ENCODE measurements around the gene THBS4. TPM values are rescaled to one million over a fixed set of nuclear protein-coding genes. Genes with fewer than 3 reads are reported as not detected.

Gene THBS4
- total and polyA plus RNA-seq, 4 donors = 0.08 to 0.28 (median 0.20) TPM

DNA sequence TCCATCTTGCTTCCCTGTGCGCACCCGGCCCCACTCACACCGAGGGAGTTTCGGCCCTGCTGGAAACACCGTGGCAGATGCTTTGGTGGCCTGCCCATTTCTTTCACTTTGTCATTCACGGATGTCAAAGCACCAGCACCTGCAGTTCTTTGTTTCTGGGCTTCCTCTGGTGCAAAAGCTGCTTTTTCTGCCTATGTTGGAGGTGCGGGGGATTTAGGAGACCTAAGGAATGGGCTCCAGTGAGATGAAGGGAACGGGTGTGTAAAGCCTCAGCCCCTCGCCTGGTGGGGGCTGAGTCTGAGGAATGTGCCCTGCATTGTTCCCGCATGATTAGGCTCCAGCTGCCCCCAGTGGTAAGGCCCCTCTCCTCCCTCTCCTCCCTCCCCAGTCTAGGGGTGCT is 62.3 kb downstream of the THBS4 start:
- Histone ChIP-seq H3K27me3 (ENCODE audit: control insufficient read depth in 4 of 4, insufficient read depth in 4 of 4, low read length in 3 of 4) (no peaks in the 10 kb centered on the region), H3K9ac (ENCODE audit: low read depth in 1 of 2, low read length in 2 of 2) (no peak overlapping the region), H3K4me3 (ENCODE audit: low read depth in 1 of 3, low read length in 3 of 3) (no peak overlapping the region), H3K36me3 (ENCODE audit: control insufficient read depth in 4 of 4, insufficient read depth in 3 of 4, low read depth in 1 of 4, low read length in 3 of 4) (no peaks in the 10 kb centered on the region), H3K9me3 (ENCODE audit: control insufficient read depth in 4 of 4, low read length in 3 of 4) (no peaks in the 10 kb centered on the region), H3K4me1 (ENCODE audit: control insufficient read depth in 4 of 4, insufficient read depth in 4 of 4, low read length in 3 of 4) (peaks cover 0 to 6% (median 0%) of the 10 kb centered on the region in 4 donors), H3K27ac (ENCODE audit: low read depth in 1 of 2, low read length in 2 of 2) (no peak overlapping the region)
- DNase-seq (ENCODE audit: low spot score) = no peak
- TF ChIP-seq, protein P1, sequence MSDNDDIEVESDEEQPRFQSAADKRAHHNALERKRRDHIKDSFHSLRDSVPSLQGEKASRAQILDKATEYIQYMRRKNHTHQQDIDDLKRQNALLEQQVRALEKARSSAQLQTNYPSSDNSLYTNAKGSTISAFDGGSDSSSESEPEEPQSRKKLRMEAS (IDR thresholded peaks at IDR 0.05) = no peak
- TF ChIP-seq FOXA2 (IDR thresholded peaks at IDR 0.05) (no peak), TAF1 (conservative IDR thresholded peaks at IDR 0.05) (no peak), FOXA1 (IDR thresholded peaks at IDR 0.05) (no peak), RAD21 (IDR thresholded peaks at IDR 0.05) (no peak), SP1 (IDR thresholded peaks at IDR 0.05) (no peak), HNF4G (IDR thresholded peaks at IDR 0.05) (no peak), HNF4A (conservative IDR thresholded peaks at IDR 0.05) (no peak)
- TF ChIP-seq, protein P2, sequence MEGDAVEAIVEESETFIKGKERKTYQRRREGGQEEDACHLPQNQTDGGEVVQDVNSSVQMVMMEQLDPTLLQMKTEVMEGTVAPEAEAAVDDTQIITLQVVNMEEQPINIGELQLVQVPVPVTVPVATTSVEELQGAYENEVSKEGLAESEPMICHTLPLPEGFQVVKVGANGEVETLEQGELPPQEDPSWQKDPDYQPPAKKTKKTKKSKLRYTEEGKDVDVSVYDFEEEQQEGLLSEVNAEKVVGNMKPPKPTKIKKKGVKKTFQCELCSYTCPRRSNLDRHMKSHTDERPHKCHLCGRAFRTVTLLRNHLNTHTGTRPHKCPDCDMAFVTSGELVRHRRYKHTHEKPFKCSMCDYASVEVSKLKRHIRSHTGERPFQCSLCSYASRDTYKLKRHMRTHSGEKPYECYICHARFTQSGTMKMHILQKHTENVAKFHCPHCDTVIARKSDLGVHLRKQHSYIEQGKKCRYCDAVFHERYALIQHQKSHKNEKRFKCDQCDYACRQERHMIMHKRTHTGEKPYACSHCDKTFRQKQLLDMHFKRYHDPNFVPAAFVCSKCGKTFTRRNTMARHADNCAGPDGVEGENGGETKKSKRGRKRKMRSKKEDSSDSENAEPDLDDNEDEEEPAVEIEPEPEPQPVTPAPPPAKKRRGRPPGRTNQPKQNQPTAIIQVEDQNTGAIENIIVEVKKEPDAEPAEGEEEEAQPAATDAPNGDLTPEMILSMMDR (IDR thresholded peaks at IDR 0.05; ENCODE audit: low read depth, low read length, missing input control) = no peak
- WGBS = 98% methylated on average over 10 of the region's 10 CpGs

DNA sequence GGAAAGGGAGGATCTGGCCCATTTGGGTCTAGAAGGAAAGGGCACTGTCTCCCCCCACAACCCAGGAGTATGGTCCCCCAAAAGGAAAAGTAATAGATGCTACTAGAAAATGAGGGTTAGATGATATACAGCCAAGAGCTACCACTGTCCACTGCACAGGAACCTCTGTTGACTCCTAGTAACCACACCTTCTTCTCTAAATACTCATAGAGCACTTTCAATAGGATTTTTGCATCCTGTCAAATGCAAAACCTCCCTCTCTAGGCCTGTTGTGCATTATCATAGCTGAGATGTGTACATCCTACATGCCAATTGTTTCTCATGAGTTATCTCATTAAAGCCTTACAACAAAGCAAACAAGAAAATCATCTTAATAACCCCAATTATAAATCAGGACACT is 66.8 kb downstream of the THBS4 start:
- no peak for DNase-seq (ENCODE audit: low spot score)
- H3K27ac ChIP-seq (ENCODE audit: low read depth in 1 of 2, low read length in 2 of 2) = no peak overlapping the region
- H3K27me3 ChIP-seq (ENCODE audit: control insufficient read depth in 4 of 4, insufficient read depth in 4 of 4, low read length in 3 of 4) = no peaks in the 10 kb centered on the region
- TF ChIP-seq RAD21 (IDR thresholded peaks at IDR 0.05) = no peak
- no peak for TF ChIP-seq GABPA (IDR thresholded peaks at IDR 0.05 in 1 of 2, conservative IDR thresholded peaks at IDR 0.05 in 1 of 2)
- TF ChIP-seq, protein P3, sequence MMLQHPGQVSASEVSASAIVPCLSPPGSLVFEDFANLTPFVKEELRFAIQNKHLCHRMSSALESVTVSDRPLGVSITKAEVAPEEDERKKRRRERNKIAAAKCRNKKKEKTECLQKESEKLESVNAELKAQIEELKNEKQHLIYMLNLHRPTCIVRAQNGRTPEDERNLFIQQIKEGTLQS (IDR thresholded peaks at IDR 0.05) = no peak
- TF ChIP-seq, protein P1 (IDR thresholded peaks at IDR 0.05) = no peak
- TF ChIP-seq, protein P4, sequence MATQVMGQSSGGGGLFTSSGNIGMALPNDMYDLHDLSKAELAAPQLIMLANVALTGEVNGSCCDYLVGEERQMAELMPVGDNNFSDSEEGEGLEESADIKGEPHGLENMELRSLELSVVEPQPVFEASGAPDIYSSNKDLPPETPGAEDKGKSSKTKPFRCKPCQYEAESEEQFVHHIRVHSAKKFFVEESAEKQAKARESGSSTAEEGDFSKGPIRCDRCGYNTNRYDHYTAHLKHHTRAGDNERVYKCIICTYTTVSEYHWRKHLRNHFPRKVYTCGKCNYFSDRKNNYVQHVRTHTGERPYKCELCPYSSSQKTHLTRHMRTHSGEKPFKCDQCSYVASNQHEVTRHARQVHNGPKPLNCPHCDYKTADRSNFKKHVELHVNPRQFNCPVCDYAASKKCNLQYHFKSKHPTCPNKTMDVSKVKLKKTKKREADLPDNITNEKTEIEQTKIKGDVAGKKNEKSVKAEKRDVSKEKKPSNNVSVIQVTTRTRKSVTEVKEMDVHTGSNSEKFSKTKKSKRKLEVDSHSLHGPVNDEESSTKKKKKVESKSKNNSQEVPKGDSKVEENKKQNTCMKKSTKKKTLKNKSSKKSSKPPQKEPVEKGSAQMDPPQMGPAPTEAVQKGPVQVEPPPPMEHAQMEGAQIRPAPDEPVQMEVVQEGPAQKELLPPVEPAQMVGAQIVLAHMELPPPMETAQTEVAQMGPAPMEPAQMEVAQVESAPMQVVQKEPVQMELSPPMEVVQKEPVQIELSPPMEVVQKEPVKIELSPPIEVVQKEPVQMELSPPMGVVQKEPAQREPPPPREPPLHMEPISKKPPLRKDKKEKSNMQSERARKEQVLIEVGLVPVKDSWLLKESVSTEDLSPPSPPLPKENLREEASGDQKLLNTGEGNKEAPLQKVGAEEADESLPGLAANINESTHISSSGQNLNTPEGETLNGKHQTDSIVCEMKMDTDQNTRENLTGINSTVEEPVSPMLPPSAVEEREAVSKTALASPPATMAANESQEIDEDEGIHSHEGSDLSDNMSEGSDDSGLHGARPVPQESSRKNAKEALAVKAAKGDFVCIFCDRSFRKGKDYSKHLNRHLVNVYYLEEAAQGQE (IDR thresholded peaks at IDR 0.05) = no peak
- no peak for TF ChIP-seq RXRA (IDR thresholded peaks at IDR 0.05)
- TF ChIP-seq, protein P2 (IDR thresholded peaks at IDR 0.05; ENCODE audit: low read depth, low read length, missing input control) = no peak
- TF ChIP-seq, protein P5, sequence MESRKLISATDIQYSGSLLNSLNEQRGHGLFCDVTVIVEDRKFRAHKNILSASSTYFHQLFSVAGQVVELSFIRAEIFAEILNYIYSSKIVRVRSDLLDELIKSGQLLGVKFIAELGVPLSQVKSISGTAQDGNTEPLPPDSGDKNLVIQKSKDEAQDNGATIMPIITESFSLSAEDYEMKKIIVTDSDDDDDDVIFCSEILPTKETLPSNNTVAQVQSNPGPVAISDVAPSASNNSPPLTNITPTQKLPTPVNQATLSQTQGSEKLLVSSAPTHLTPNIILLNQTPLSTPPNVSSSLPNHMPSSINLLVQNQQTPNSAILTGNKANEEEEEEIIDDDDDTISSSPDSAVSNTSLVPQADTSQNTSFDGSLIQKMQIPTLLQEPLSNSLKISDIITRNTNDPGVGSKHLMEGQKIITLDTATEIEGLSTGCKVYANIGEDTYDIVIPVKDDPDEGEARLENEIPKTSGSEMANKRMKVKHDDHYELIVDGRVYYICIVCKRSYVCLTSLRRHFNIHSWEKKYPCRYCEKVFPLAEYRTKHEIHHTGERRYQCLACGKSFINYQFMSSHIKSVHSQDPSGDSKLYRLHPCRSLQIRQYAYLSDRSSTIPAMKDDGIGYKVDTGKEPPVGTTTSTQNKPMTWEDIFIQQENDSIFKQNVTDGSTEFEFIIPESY (IDR thresholded peaks at IDR 0.05) = no peak
- TF ChIP-seq FOXA1 (IDR thresholded peaks at IDR 0.05) = no peak
- no peaks in the 10 kb centered on the region for H3K36me3 ChIP-seq (ENCODE audit: control insufficient read depth in 4 of 4, insufficient read depth in 3 of 4, low read depth in 1 of 4, low read length in 3 of 4)
- H3K4me3 ChIP-seq (ENCODE audit: low read depth in 1 of 3, low read length in 3 of 3) = no peak overlapping the region
- no peaks in the 10 kb centered on the region for H3K4me1 ChIP-seq (ENCODE audit: control insufficient read depth in 4 of 4, insufficient read depth in 4 of 4, low read length in 3 of 4)
- H3K9ac ChIP-seq (ENCODE audit: low read depth in 1 of 2, low read length in 2 of 2) = no peak overlapping the region
- no peaks in the 10 kb centered on the region for H3K9me3 ChIP-seq (ENCODE audit: control insufficient read depth in 4 of 4, low read length in 3 of 4)
